ENCODE measurements around the gene OTUB2.

OTUB2 gene

DNA sequence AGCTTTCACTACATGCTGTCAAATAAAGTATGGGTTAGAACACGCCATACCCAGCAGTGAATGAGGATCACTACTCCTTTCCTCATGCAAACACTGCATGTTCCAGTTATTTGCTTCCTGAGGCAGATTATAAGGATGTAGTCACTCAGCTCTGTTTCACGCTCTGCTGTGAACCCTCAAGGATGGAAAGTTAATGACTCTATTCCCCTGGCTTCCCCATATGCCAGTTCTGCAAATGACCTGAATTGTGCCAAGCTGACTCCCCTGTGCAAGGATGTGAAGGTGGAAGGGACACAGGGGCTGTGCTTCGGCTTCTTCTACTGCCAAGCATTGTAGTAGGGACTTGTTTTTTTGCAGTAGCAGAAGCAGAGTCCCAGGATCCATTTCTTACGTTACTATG lies 61.8 kb downstream of the OTUB2 start:
- peaks cover 5% of the 10 kb centered on the region for H3K79me2 ChIP-seq (ENCODE audit: low read length)
- H3F3A ChIP-seq (ENCODE audit: insufficient read depth, low read length): no peaks in the 10 kb centered on the region
- H3K9me3 ChIP-seq (replicated peaks; ENCODE audit: insufficient read depth, low read length): no peaks in the 10 kb centered on the region
- DNase-seq: no peak
- H3K4me1 ChIP-seq (ENCODE audit: low read length): no peaks in the 10 kb centered on the region
- H3K27me3 ChIP-seq (replicated peaks; ENCODE audit: insufficient read depth, low read length): no peaks in the 10 kb centered on the region
- H2AFZ ChIP-seq (ENCODE audit: low read length): no peak overlapping the region
- no peaks in the 10 kb centered on the region for H3K36me3 ChIP-seq (replicated peaks; ENCODE audit: insufficient read depth, low read length)
- H3K9ac ChIP-seq (ENCODE audit: low read length): no peak overlapping the region
- no peaks in the 10 kb centered on the region for H3K9me2 ChIP-seq (replicated peaks; ENCODE audit: insufficient read depth, low read length)
- TF ChIP-seq EZH2 (optimal IDR thresholded peaks at IDR 0.05; ENCODE audit: low read depth, low read length): no peak
- H3K4me2 ChIP-seq (ENCODE audit: low read depth, low read length): no peak overlapping the region
- H3K4me3 ChIP-seq (ENCODE audit: low read length): no peak overlapping the region
- H3K27ac ChIP-seq (ENCODE audit: low read length): no peak overlapping the region
- no peaks in the 10 kb centered on the region for H4K20me1 ChIP-seq (ENCODE audit: insufficient read depth, low read length)

DNA sequence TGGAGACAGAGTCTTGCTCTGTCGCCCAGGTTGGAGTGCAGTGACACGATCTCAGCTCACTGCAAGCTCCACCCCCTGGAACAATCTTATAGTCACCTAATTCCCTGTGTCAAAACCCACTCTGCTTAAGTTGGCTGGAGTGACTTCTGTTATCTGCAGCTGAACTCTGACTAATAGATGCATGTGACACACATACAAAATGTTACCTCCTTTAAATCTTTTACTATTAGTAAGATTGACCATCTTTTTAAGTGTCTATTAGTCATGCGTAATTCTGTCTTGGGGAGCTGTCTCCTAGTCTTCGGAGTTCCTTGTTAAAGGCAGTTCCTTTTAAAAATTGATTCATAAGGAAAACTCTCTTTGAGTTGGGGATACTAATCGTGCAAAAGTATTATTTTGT lies 62.4 kb downstream of the OTUB2 start:
- H3K4me1 ChIP-seq (ENCODE audit: low read length): no peaks in the 10 kb centered on the region
- H3K27ac ChIP-seq (ENCODE audit: low read length): no peak overlapping the region
- H3K27me3 ChIP-seq (replicated peaks; ENCODE audit: insufficient read depth, low read length): no peaks in the 10 kb centered on the region
- no peak for TF ChIP-seq EZH2 (optimal IDR thresholded peaks at IDR 0.05; ENCODE audit: low read depth, low read length)
- no peak for TF ChIP-seq CTCF (IDR thresholded peaks at IDR 0.05; ENCODE audit: low read length)
- no peak for TF ChIP-seq EZH2phosphoT487 (IDR thresholded peaks at IDR 0.05; ENCODE audit: low read length)
- DNase-seq: no peak
- H3K36me3 ChIP-seq (replicated peaks; ENCODE audit: insufficient read depth, low read length): no peaks in the 10 kb centered on the region
- no peaks in the 10 kb centered on the region for H3F3A ChIP-seq (ENCODE audit: insufficient read depth, low read length)
- no peaks in the 10 kb centered on the region for H3K9me3 ChIP-seq (replicated peaks; ENCODE audit: insufficient read depth, low read length)
- H4K20me1 ChIP-seq (ENCODE audit: insufficient read depth, low read length): no peaks in the 10 kb centered on the region
- no peaks in the 10 kb centered on the region for H3K79me2 ChIP-seq (ENCODE audit: low read length)
- H3K4me2 ChIP-seq (ENCODE audit: low read depth, low read length): no peak overlapping the region
- no peak overlapping the region for H3K4me3 ChIP-seq (ENCODE audit: low read length)
- H3K9me2 ChIP-seq (replicated peaks; ENCODE audit: insufficient read depth, low read length): no peaks in the 10 kb centered on the region
- no peak overlapping the region for H3K9ac ChIP-seq (ENCODE audit: low read length)
- no peak overlapping the region for H2AFZ ChIP-seq (ENCODE audit: low read length)

- no peak for TF ChIP-seq CTCF (IDR thresholded peaks at IDR 0.05; ENCODE audit: low read length)
- no peak for TF ChIP-seq EZH2 (optimal IDR thresholded peaks at IDR 0.05; ENCODE audit: low read depth, low read length)
- TF ChIP-seq EZH2phosphoT487 (IDR thresholded peaks at IDR 0.05; ENCODE audit: low read length): no peak
- Histone ChIP-seq H3K4me2 (ENCODE audit: low read depth, low read length) (no peak overlapping the region), H3F3A (ENCODE audit: insufficient read depth, low read length) (no peaks in the 10 kb centered on the region), H3K27me3 (replicated peaks; ENCODE audit: insufficient read depth, low read length) (no peaks in the 10 kb centered on the region), H3K9ac (ENCODE audit: low read length) (no peak overlapping the region), H3K27ac (ENCODE audit: low read length) (no peak overlapping the region), H2AFZ (ENCODE audit: low read length) (no peak overlapping the region), H3K4me3 (ENCODE audit: low read length) (no peak overlapping the region), H3K9me2 (replicated peaks; ENCODE audit: insufficient read depth, low read length) (no peaks in the 10 kb centered on the region), H3K9me3 (replicated peaks; ENCODE audit: insufficient read depth, low read length) (no peaks in the 10 kb centered on the region), H3K36me3 (replicated peaks; ENCODE audit: insufficient read depth, low read length) (no peaks in the 10 kb centered on the region), H3K4me1 (ENCODE audit: low read length) (no peaks in the 10 kb centered on the region), H4K20me1 (ENCODE audit: insufficient read depth, low read length) (no peaks in the 10 kb centered on the region), H3K79me2 (ENCODE audit: low read length) (no peaks in the 10 kb centered on the region)
- no peak for DNase-seq
Measured at GRCh38 chr14:94089479-94089878, 63.3 kb downstream of the OTUB2 start.

GRCh38 chr14:94093418-94093817 lies 67.3 kb downstream of the OTUB2 start:
- no peaks in the 10 kb centered on the region for H3K27me3 ChIP-seq (replicated peaks; ENCODE audit: insufficient read depth, low read length)
- no peaks in the 10 kb centered on the region for H3K79me2 ChIP-seq (ENCODE audit: low read length)
- DNase-seq: no peak
- no peak overlapping the region for H2AFZ ChIP-seq (ENCODE audit: low read length)
- H3K4me2 ChIP-seq (ENCODE audit: low read depth, low read length): no peak overlapping the region
- H3K27ac ChIP-seq (ENCODE audit: low read length): no peak overlapping the region
- TF ChIP-seq EZH2 (optimal IDR thresholded peaks at IDR 0.05; ENCODE audit: low read depth, low read length) (no peak), CTCF (IDR thresholded peaks at IDR 0.05; ENCODE audit: low read length) (no peak), EZH2phosphoT487 (IDR thresholded peaks at IDR 0.05; ENCODE audit: low read length) (no peak)
- no peaks in the 10 kb centered on the region for H3K9me3 ChIP-seq (replicated peaks; ENCODE audit: insufficient read depth, low read length)
- H3K4me1 ChIP-seq (ENCODE audit: low read length): no peaks in the 10 kb centered on the region
- no peaks in the 10 kb centered on the region for H3K9me2 ChIP-seq (replicated peaks; ENCODE audit: insufficient read depth, low read length)
- no peaks in the 10 kb centered on the region for H3F3A ChIP-seq (ENCODE audit: insufficient read depth, low read length)
- no peak overlapping the region for H3K4me3 ChIP-seq (ENCODE audit: low read length)
- no peak overlapping the region for H3K9ac ChIP-seq (ENCODE audit: low read length)
- no peaks in the 10 kb centered on the region for H4K20me1 ChIP-seq (ENCODE audit: insufficient read depth, low read length)
- H3K36me3 ChIP-seq (replicated peaks; ENCODE audit: insufficient read depth, low read length): no peaks in the 10 kb centered on the region

Data from MM.1S (cell line).